Natural killer cell (primary cell): ENCODE measurements around the gene FOXC1. TPM values are rescaled to one million over a fixed set of nuclear protein-coding genes. Genes with fewer than 3 reads are reported as not detected.

ENCODE experiments used
- ATAC-seq, 3 donors: fragments of 150-1000 bp in 2 of 3; fragments of 200-7000 bp in 1 of 3; cut with Tn5 transposase; 1 replicate in 1 of 3; 2 replicates in 2 of 3; pipeline ENCODE4 v1.10.0; 2021; ENCODE audit warnings: mild to moderate bottlenecking in 2 of 3, moderate library complexity in 2 of 3
- DNase-seq, 2 donors: peaks; one replicate each; pipeline versions ENCODE4 v3.0.0 to v3.0.0-alpha.2; 2013 to 2021; ENCODE audit warnings: mixed read lengths in 1 of 2
- H3K27ac ChIP-seq: one replicate; pipeline ENCODE4 v1.5.1; 2013; ENCODE audit warnings: mild to moderate bottlenecking, low read length
- H3K27me3 ChIP-seq: one replicate; pipeline ENCODE4 v1.6.1; 2013; ENCODE audit warnings: low read length; ENCODE audit not compliant: control insufficient read depth, insufficient read depth
- H3K36me3 ChIP-seq: one replicate; pipeline ENCODE4 v1.6.1; 2013; ENCODE audit warnings: low read length; ENCODE audit not compliant: control insufficient read depth, insufficient read depth
- H3K4me1 ChIP-seq: one replicate; pipeline ENCODE4 v1.6.1; 2013; ENCODE audit warnings: low read length; ENCODE audit not compliant: control insufficient read depth, insufficient read depth
- H3K4me3 ChIP-seq: one replicate; pipeline ENCODE4 v1.5.1; 2013; ENCODE audit warnings: low read length
- H3K9me3 ChIP-seq: one replicate; pipeline ENCODE4 v1.6.1; 2013; ENCODE audit warnings: low read length; ENCODE audit not compliant: control insufficient read depth, insufficient read depth
- H3K27ac Mint-ChIP-seq, 2 donors: one replicate each; pipeline ENCODE4 v1.8.0; 2022; ENCODE audit warnings: mild to moderate bottlenecking in 2 of 2, mixed read lengths in 2 of 2, moderate library complexity in 1 of 2
- H3K27me3 Mint-ChIP-seq, 2 donors: one replicate each; pipeline ENCODE4 v1.8.0; 2022; ENCODE audit warnings: low read depth in 2 of 2, mixed read lengths in 2 of 2
- H3K36me3 Mint-ChIP-seq: one replicate; pipeline ENCODE4 v1.8.0; 2022; ENCODE audit warnings: mixed read lengths
- H3K4me1 Mint-ChIP-seq, 2 donors: one replicate each; pipeline ENCODE4 v1.8.0; 2022; ENCODE audit warnings: mixed read lengths in 2 of 2
- H3K4me3 Mint-ChIP-seq: one replicate; pipeline ENCODE4 v1.8.0; 2022; ENCODE audit warnings: mild to moderate bottlenecking, moderate library complexity, mixed read lengths
- H3K9me3 Mint-ChIP-seq, 2 donors: one replicate each; pipeline ENCODE4 v1.8.0; 2022; ENCODE audit warnings: mixed read lengths in 2 of 2
- CTCF ChIP-seq: fragments of 200-600 bp; IDR thresholded peaks from one replicate; pipeline ENCODE4 v1.8.0; 2022; ENCODE audit warnings: antibody characterized with exemption
- WGBS: methylation state at CpG from one replicate; pipeline ENCODE4 v1.1.7; 2013; ENCODE audit warnings: missing lambda C conversion rate; ENCODE audit not compliant: insufficient coverage; 5-methylcytosine and 5-hydroxymethylcytosine counted together
- intact Hi-C: fragments of 100-400 bp; cut with micrococcal nuclease; formaldehyde crosslinking; loops from one replicate; pipeline ENCODE4 v1.14.2; 2022
- total RNA-seq, 4 donors: library from RNA; stranded (reverse); fragments of 120-200 nt in 1 of 4; gene quantifications; one replicate each; pipeline versions ENCODE4 v1.2.3 to v1.2.4, GENCODE V29; 2013 to 2022

The FOXC1 gene
- total RNA-seq, 3 donors from 2014 or later (not counting 1 experiment from before 2014, with no cell fraction given) = 0.16 to 0.21 TPM; not detected in 1

GRCh38 chr6:1615853-1616420 lies 6.2 kb downstream of the FOXC1 start:
- intact Hi-C loops = no loop called here
- Mint-ChIP-seq H3K27ac (no peak overlapping the region), H3K36me3 (no peaks in the 10 kb centered on the region), H3K4me3 (no peak overlapping the region), H3K27me3 (peaks cover 36 to 46% of the 10 kb centered on the region in 2 donors), H3K9me3 (no peaks in the 10 kb centered on the region), H3K4me1 (peaks cover 9 to 13% of the 10 kb centered on the region in 2 donors)
- ATAC-seq (no peak), DNase-seq (no peak)
- no peaks in the 10 kb centered on the region for H3K36me3 ChIP-seq
- peaks cover 23% of the 10 kb centered on the region for H3K4me1 ChIP-seq
- H3K9me3 ChIP-seq = no peaks in the 10 kb centered on the region
- H3K4me3 ChIP-seq = no peak overlapping the region
- peaks cover 52% of the 10 kb centered on the region for H3K27me3 ChIP-seq
- no peak for TF ChIP-seq CTCF
- H3K27ac ChIP-seq = no peak overlapping the region
- 81% methylated on average over 6 of the region's 10 CpGs for WGBS

- H3K27ac Mint-ChIP-seq = no peak overlapping the region
- H3K9me3 Mint-ChIP-seq = no peaks in the 10 kb centered on the region
- Histone ChIP-seq H3K4me3 (no peak overlapping the region), H3K27me3 (peaks cover 52% of the 10 kb centered on the region), H3K36me3 (no peaks in the 10 kb centered on the region), H3K27ac (no peak overlapping the region), H3K4me1 (peaks cover 21% of the 10 kb centered on the region), H3K9me3 (no peaks in the 10 kb centered on the region)
- ATAC-seq = no peak
- intact Hi-C loops = no loop called here
- peaks cover 8 to 11% of the 10 kb centered on the region in 2 donors for H3K4me1 Mint-ChIP-seq
- no peak overlapping the region for H3K4me3 Mint-ChIP-seq
- peaks cover 40 to 50% of the 10 kb centered on the region in 2 donors for H3K27me3 Mint-ChIP-seq
- 75% methylated on average over 11 of the region's 11 CpGs for WGBS
- DNase-seq = no peak
- no peaks in the 10 kb centered on the region for H3K36me3 Mint-ChIP-seq
- no peak for TF ChIP-seq CTCF
Observed at GRCh38 chr6:1616701-1617463, 7.2 kb downstream of the FOXC1 start.

GRCh38 chr6:1617466-1618310 lies 8.0 kb downstream of the FOXC1 start:
- intact Hi-C loops = no loop called here
- H3K27ac Mint-ChIP-seq = no peak overlapping the region
- no peaks in the 10 kb centered on the region for H3K36me3 Mint-ChIP-seq

More at GRCh38 chr6:1617466-1618310, 8.0 kb downstream of the FOXC1 start:
- WGBS = 86% methylated on average over 21 of the region's 21 CpGs
- Histone ChIP-seq H3K36me3 (no peaks in the 10 kb centered on the region), H3K9me3 (no peaks in the 10 kb centered on the region), H3K27ac (no peak overlapping the region), H3K4me1 (peaks cover 17% of the 10 kb centered on the region), H3K4me3 (no peak overlapping the region), H3K27me3 (peaks cover 44% of the 10 kb centered on the region)
- Mint-ChIP-seq H3K4me3 (no peak overlapping the region), H3K9me3 (no peaks in the 10 kb centered on the region), H3K27me3 (peaks cover 39 to 50% of the 10 kb centered on the region in 2 donors), H3K4me1 (peaks cover 0 to 4% of the 10 kb centered on the region in 2 donors)
- no peak for TF ChIP-seq CTCF
- DNase-seq (no peak), ATAC-seq (no peak)
